Activated effector memory CD4-positive, alpha-beta T cell treated with Interleukin-2 at 50 U/mL for 16 hours (primary cell): ENCODE data around the gene BABAM2.
"Not testable (repeated sequence)": the region's sequence is repeated elsewhere in the genome, so short reads cannot be mapped to it uniquely, and the experiment has no call there.

Experiments used
- DNase-seq: peaks from one replicate; pipeline ENCODE4 v3.0.0-alpha.2; 2020

Gene BABAM2

GRCh38 chr2:27953077-27953476 lies 62.5 kb downstream of the BABAM2 start:
- no peak for DNase-seq

GRCh38 chr2:27954221-27954673 lies 63.7 kb downstream of the BABAM2 start:
- DNase-seq = no peak

GRCh38 chr2:27954771-27955383 lies 64.3 kb downstream of the BABAM2 start:
- DNase-seq = no peak

- DNase-seq = no peak
Observed at GRCh38 chr2:27955384-27956161, 65.0 kb downstream of the BABAM2 start.

- no peak for DNase-seq
Observed at GRCh38 chr2:27956888-27957287, 66.4 kb downstream of the BABAM2 start.

GRCh38 chr2:27958711-27959378 lies 68.3 kb downstream of the BABAM2 start:
- DNase-seq = no peak

GRCh38 chr2:27959496-27959895 lies 69.0 kb downstream of the BABAM2 start:
- no peak for DNase-seq

GRCh38 chr2:27960237-27960912 lies 69.8 kb downstream of the BABAM2 start:
- no peak for DNase-seq

- DNase-seq = no peak
Observed at GRCh38 chr2:27962006-27962405, 71.5 kb downstream of the BABAM2 start.

GRCh38 chr2:27963472-27963871 lies 72.9 kb downstream of the BABAM2 start:
- no peak for DNase-seq

GRCh38 chr2:27964067-27964466 lies 73.5 kb downstream of the BABAM2 start:
- DNase-seq = no peak

- DNase-seq = no peak
Observed at GRCh38 chr2:27965841-27966240, 75.3 kb downstream of the BABAM2 start.

- no peak for DNase-seq
Observed at GRCh38 chr2:27966466-27966865, 75.9 kb downstream of the BABAM2 start.

- DNase-seq = no peak
Observed at GRCh38 chr2:27967076-27967475, 76.5 kb downstream of the BABAM2 start.

GRCh38 chr2:27968045-27968444 lies 77.5 kb downstream of the BABAM2 start:
- not testable (repeated sequence) for DNase-seq

- not testable (repeated sequence) for DNase-seq
Observed at GRCh38 chr2:27968957-27969356, 78.4 kb downstream of the BABAM2 start.

- DNase-seq = no peak
Observed at GRCh38 chr2:27972311-27972710, 81.8 kb downstream of the BABAM2 start.

- no peak for DNase-seq
Observed at GRCh38 chr2:27973592-27973991, 83.1 kb downstream of the BABAM2 start.

GRCh38 chr2:27976308-27976707 lies 85.8 kb downstream of the BABAM2 start:
- DNase-seq = no peak

- no peak for DNase-seq
Observed at GRCh38 chr2:27977731-27978312, 87.3 kb downstream of the BABAM2 start.

- not testable (repeated sequence) for DNase-seq
Observed at GRCh38 chr2:27978761-27979160, 88.2 kb downstream of the BABAM2 start.

GRCh38 chr2:27980242-27980641 lies 89.7 kb downstream of the BABAM2 start:
- no peak for DNase-seq

GRCh38 chr2:27984153-27984552 lies 93.6 kb downstream of the BABAM2 start:
- no peak for DNase-seq
